SK-N-MC (cell line): ENCODE measurements around the gene SMG6.

ENCODE experiments used
- EZH2 ChIP-seq: fragments of 200-600 bp; sonication (generic); IDR thresholded peaks from one replicate; pipeline ENCODE4 v1.6.1; 2017; ENCODE audit warnings: antibody characterized with exemption
- FOXP2 ChIP-seq: optimal IDR thresholded peaks from 2 replicates; pipeline ENCODE3; 2011; ENCODE audit warnings: mild to moderate bottlenecking, moderate library complexity; ENCODE audit not compliant: insufficient read depth; ENCODE audit errors: extremely low read length, control extremely low read depth
- POLR2AphosphoS5 ChIP-seq: IDR thresholded peaks from 2 replicates; pipeline ENCODE4 v1.6.1; 2012; ENCODE audit warnings: mild to moderate bottlenecking, low read depth, low read length, borderline replicate concordance

DNA sequence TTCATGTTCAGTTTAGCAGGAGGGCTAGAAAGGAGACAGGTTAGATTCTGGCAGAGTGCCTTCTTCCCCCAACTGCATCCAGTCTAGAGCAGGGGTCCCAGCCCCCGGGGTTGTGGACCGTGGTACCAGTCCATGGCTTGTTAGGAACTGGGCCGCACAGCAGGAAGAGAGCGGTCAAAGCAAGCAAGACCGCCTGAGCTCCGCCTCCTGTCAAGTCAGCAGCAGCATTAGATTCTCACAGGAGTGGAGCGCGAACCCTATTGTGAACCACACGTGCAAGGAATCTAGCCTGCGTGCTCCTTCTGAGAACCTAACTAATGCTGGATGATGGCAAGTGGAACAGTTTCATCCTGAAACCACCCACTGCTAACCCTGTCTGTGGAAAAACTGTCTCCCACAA, 153.7 kb downstream of the SMG6 start:
- no peak for TF ChIP-seq POLR2AphosphoS5
- TF ChIP-seq EZH2 = no peak
- no peak for TF ChIP-seq FOXP2
